LNCAP (cell line): ENCODE data around the gene ATG4D.

Experiments
- TF ChIP-seq, protein P1 (sequence below): fragments of 450-650 bp; IDR thresholded peaks from 2 replicates; pipeline ENCODE4 v1.5.1; 2017; ENCODE audit warnings: mild to moderate bottlenecking

ATG4D gene

GRCh38 chr19:10567656-10568055 lies 24.0 kb downstream of the ATG4D start:
- TF ChIP-seq, protein P1, sequence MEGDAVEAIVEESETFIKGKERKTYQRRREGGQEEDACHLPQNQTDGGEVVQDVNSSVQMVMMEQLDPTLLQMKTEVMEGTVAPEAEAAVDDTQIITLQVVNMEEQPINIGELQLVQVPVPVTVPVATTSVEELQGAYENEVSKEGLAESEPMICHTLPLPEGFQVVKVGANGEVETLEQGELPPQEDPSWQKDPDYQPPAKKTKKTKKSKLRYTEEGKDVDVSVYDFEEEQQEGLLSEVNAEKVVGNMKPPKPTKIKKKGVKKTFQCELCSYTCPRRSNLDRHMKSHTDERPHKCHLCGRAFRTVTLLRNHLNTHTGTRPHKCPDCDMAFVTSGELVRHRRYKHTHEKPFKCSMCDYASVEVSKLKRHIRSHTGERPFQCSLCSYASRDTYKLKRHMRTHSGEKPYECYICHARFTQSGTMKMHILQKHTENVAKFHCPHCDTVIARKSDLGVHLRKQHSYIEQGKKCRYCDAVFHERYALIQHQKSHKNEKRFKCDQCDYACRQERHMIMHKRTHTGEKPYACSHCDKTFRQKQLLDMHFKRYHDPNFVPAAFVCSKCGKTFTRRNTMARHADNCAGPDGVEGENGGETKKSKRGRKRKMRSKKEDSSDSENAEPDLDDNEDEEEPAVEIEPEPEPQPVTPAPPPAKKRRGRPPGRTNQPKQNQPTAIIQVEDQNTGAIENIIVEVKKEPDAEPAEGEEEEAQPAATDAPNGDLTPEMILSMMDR = no peak

GRCh38 chr19:10568062-10568825 lies 24.5 kb downstream of the ATG4D start:
- TF ChIP-seq, protein P1 = peak; percentile 19; the same call in 1 of the 2 replicates

- TF ChIP-seq, protein P1 = no peak
These were observed 25.3 kb downstream of the ATG4D start, which contains the start of gene CDKN2D for GRCh38 chr19:10568826-10569651. Gene CDKN2D (minus strand): TSS chr19:10568979. CDS start chr19:10568653, 326 bp downstream.

GRCh38 chr19:10574462-10574861 lies 30.8 kb downstream of the ATG4D start:
- TF ChIP-seq, protein P1 = no peak

DNA sequence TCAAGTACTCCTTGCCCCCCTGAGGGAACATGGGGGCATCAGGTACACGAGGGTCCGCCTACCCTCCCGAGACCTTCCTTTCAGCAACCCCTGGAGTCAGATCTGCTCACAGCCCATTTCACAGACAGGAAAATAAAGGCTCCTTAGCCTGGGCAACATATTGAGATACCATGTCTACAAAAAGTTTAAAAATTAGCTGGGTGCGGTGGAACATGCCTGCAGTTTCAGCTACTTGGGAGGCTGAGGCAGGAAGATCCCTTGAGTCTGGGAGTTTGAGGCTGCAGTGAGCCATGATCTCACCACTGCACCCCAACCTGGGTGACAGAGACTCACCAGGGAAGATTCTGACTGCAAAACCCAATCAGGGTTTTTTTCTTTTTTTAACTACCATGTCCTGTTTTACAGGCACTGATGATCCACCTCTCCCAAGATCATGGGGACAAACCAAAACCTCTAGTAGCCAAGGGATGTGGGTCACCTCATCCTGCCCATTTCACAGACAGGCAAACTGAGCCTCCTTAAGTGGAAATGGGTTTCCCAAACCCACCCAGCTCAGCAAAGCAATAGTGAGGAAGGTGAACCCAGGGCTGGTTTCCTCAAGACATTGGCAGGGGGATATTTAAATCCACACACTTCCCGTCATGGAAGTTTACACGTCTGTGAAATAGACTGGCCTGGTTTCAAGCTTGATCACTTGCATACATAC lies 31.5 kb downstream of the ATG4D start:
- TF ChIP-seq, protein P1 = no peak

GRCh38 chr19:10577951-10578350 lies 34.2 kb downstream of the ATG4D start:
- TF ChIP-seq, protein P1 = no peak

DNA sequence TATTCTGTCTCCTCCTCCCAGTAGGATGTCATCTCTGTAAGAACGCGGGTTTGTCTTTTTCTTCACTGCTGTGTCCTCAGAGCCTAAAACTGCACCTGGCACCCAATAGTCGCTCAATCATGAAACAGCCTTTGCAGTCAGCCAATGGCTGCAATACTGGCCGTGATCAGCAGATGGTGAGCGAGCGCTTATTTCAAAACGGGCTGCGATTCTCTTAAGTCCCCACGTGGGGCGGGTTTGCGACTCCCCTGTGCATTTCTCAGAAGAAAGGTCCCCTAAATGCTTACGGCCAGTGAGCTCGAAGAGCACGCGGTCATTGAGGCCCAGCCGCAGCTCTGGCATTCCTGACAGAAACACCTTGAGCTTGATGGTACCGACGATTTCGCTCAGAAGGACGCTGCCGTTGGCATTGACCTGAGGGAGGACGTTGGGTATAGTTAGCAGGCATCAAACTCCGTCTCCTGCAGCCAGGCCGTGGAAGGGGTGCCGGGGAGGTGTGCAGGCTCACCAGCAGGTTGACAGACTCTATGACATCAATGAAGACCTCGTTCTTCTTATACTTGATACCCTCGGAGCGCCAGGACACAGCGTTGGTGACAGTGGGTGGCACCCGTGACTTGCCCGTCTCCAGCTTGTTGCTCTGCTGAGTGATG lies 37.4 kb downstream of the ATG4D start:
- TF ChIP-seq, protein P1 = peak; percentile 95
